Fibroblast of lung (primary cell): ENCODE data around the gene HIVEP3. TPM values are rescaled to one million over a fixed set of nuclear protein-coding genes. Genes with fewer than 3 reads are reported as not detected.

Experiments used
- DNase-seq, 2 donors: peaks; one replicate each; pipeline versions ENCODE4 v3.0.0 to v3.0.0-alpha.2; 2010; ENCODE audit warnings: low read depth in 2 of 2
- H2AFZ ChIP-seq: 2 replicates; pipeline ENCODE4 v1.5.1; 2012; ENCODE audit warnings: low read length, control low read depth, inconsistent platforms
- H3K27ac ChIP-seq: 2 replicates; pipeline ENCODE4 v1.5.1; 2011; ENCODE audit warnings: low read length, control low read depth; ENCODE audit not compliant: insufficient read depth
- H3K27me3 ChIP-seq: 2 replicates; pipeline ENCODE4 v1.5.1; 2011; ENCODE audit warnings: mild to moderate bottlenecking, low read length; ENCODE audit not compliant: control insufficient read depth, insufficient read depth
- H3K36me3 ChIP-seq: 2 replicates; pipeline ENCODE4 v1.5.1; 2011; ENCODE audit warnings: low read length; ENCODE audit not compliant: control insufficient read depth, insufficient read depth
- H3K4me1 ChIP-seq: 2 replicates; pipeline ENCODE4 v1.5.1; 2011; ENCODE audit warnings: low read length; ENCODE audit not compliant: control insufficient read depth, insufficient read depth; ENCODE audit errors: extremely low read depth
- H3K4me2 ChIP-seq: 2 replicates; pipeline ENCODE4 v1.5.1; 2011; ENCODE audit warnings: low read length, control low read depth; ENCODE audit not compliant: insufficient read depth; ENCODE audit errors: extremely low read depth
- H3K4me3 ChIP-seq, 4 experiments: fragments of 200-600 bp in 1 of 4; sonication (generic) in 1 of 4; replicated peaks in 1 of 4; 2 replicates each; pipeline ENCODE4 v1.5.1; 2011 to 2016; ENCODE audit warnings: low read length in 4 of 4, low read depth in 3 of 4, mild to moderate bottlenecking in 3 of 4, control low read depth in 2 of 4, inconsistent platforms in 1 of 4, mixed read lengths in 1 of 4; ENCODE audit not compliant: insufficient read depth in 1 of 4; ENCODE audit errors: control extremely low read depth in 1 of 4
- H3K79me2 ChIP-seq: 2 replicates; pipeline ENCODE4 v1.5.1; 2012; ENCODE audit warnings: mild to moderate bottlenecking, low read length, inconsistent platforms; ENCODE audit not compliant: control insufficient read depth, insufficient read depth
- H3K9ac ChIP-seq: 2 replicates; pipeline ENCODE4 v1.5.1; 2011; ENCODE audit warnings: mild to moderate bottlenecking, low read length, control low read depth; ENCODE audit not compliant: insufficient read depth
- H3K9me3 ChIP-seq: 2 replicates; pipeline ENCODE4 v1.5.1; 2012; ENCODE audit warnings: low read depth, low read length; ENCODE audit not compliant: control insufficient read depth, insufficient read depth
- H4K20me1 ChIP-seq: 2 replicates; pipeline ENCODE4 v1.5.1; 2011; ENCODE audit warnings: low read length; ENCODE audit not compliant: control insufficient read depth, insufficient read depth; ENCODE audit errors: extremely low read depth
- CTCF ChIP-seq, 2 donors: IDR thresholded peaks in 1 of 2; conservative IDR thresholded peaks in 1 of 2; 1 replicate in 1 of 2; 2 replicates in 1 of 2; pipeline ENCODE4 v1.5.1; 2011 to 2012; ENCODE audit warnings: low read length in 2 of 2, control low read depth in 1 of 2, inconsistent platforms in 1 of 2, low read depth in 1 of 2, mild to moderate bottlenecking in 1 of 2
- EZH2 ChIP-seq: IDR thresholded peaks from 2 replicates; pipeline ENCODE4 v1.5.1; 2012; ENCODE audit warnings: low read length, control low read depth, mild to moderate bottlenecking; ENCODE audit errors: missing control alignments
- polyA plus RNA-seq, 2 donors: library from polyadenylated mRNA; depleted of rRNA in 1 of 2; stranded (reverse) in 1 of 2; unstranded in 1 of 2; fragments of >200 nt; gene quantifications; 2 replicates each; pipeline ENCODE4 v1.2.1, GENCODE V29; 2011 to 2012; ENCODE audit warnings: missing spikeins in 1 of 2
- total RNA-seq: library from RNA; depleted of rRNA; stranded (reverse); fragments of >200 nt; gene quantifications from 2 replicates; pipeline ENCODE4 v1.2.1, GENCODE V29; 2014

HIVEP3 gene
- total and polyA plus RNA-seq, 2 donors (not counting 1 experiment from before 2014, with no cell fraction given) = 0.83 to 3.2 TPM

- H3K4me3 ChIP-seq = no peak overlapping the region
Measured at GRCh38 chr1:41673806-41674205, 244.9 kb downstream of the HIVEP3 start.

GRCh38 chr1:41673378-41673777 is 245.3 kb downstream of the HIVEP3 start:
- Histone ChIP-seq H4K20me1 (no peaks in the 10 kb centered on the region), H3K4me2 (no peak overlapping the region), H3K36me3 (no peaks in the 10 kb centered on the region), H3K9ac (no peak overlapping the region), H3K4me3 (no peak overlapping the region), H3K27ac (no peak overlapping the region), H3K79me2 (no peaks in the 10 kb centered on the region), H3K27me3 (no peaks in the 10 kb centered on the region), H3K4me1 (peaks cover 4% of the 10 kb centered on the region), H2AFZ (no peak overlapping the region), H3K9me3 (no peaks in the 10 kb centered on the region)
- peak; percentile 45 to 58 for DNase-seq
- TF ChIP-seq EZH2 = no peak
- TF ChIP-seq CTCF (conservative IDR thresholded peaks at IDR 0.05 in 1 of 2, IDR thresholded peaks at IDR 0.05 in 1 of 2; ENCODE audit: low read depth in 1 of 2, low read length in 2 of 2) = no peak

More at GRCh38 chr1:41673806-41674205, 244.9 kb downstream of the HIVEP3 start:
- H3K79me2 ChIP-seq = no peaks in the 10 kb centered on the region
- no peak overlapping the region for H3K9ac ChIP-seq
- H3K4me1 ChIP-seq = peaks cover 4% of the 10 kb centered on the region
- no peak overlapping the region for H3K27ac ChIP-seq
- no peaks in the 10 kb centered on the region for H3K9me3 ChIP-seq
- H3K4me2 ChIP-seq = no peak overlapping the region
- H4K20me1 ChIP-seq = no peaks in the 10 kb centered on the region
- no peak overlapping the region for H2AFZ ChIP-seq
- no peaks in the 10 kb centered on the region for H3K36me3 ChIP-seq
- DNase-seq = no peak
- H3K27me3 ChIP-seq = no peaks in the 10 kb centered on the region
- TF ChIP-seq CTCF (conservative IDR thresholded peaks at IDR 0.05 in 1 of 2, IDR thresholded peaks at IDR 0.05 in 1 of 2; ENCODE audit: low read depth in 1 of 2, low read length in 2 of 2) (no peak), EZH2 (no peak)

DNA sequence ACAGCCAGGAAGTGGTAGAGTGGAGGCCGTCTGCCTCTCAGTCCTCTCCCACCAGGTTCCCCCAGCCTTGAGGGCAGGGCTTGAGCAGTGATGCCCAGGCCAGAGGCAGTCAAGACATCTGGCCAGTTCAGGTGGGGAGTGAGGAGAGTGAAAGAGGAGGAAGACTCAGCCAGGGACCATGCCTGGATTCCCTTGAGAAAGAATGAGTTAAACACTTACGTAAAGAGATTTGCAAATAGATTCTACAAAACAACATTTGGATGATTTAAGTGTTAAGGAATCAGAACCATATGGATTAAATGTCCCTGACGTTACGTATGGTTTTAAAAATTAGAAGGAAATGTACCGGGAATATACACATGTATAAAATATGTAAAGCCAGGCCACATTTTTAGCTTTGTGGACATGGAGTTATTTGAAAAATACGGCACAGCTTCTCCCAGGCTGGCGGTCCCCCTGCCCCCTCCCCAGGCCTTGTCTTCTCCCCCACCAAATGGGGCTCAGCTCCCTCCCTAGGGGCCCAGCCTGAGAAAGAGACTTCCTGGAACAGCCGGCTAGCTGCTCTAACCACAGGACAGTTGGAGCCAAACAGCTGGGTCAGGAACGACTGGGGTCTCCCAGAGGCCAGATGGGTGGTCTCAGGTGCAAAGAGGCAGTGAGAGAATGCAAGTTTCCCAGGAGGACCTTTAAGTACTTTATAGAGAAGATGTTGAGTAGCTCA is 245.9 kb downstream of the HIVEP3 start:
- no peaks in the 10 kb centered on the region for H3K9me3 ChIP-seq
- H3K4me1 ChIP-seq = peaks cover 3% of the 10 kb centered on the region
- H3K27me3 ChIP-seq = no peaks in the 10 kb centered on the region
- no peaks in the 10 kb centered on the region for H3K79me2 ChIP-seq
- TF ChIP-seq EZH2 (no peak), CTCF (conservative IDR thresholded peaks at IDR 0.05 in 1 of 2, IDR thresholded peaks at IDR 0.05 in 1 of 2; ENCODE audit: low read depth in 1 of 2, low read length in 2 of 2) (no peak)
- no peaks in the 10 kb centered on the region for H3K36me3 ChIP-seq
- peak; percentile 61 to 92 for DNase-seq
- H2AFZ ChIP-seq = no peak overlapping the region
- H3K27ac ChIP-seq = no peak overlapping the region
- H3K9ac ChIP-seq = no peak overlapping the region
- no peak overlapping the region for H3K4me3 ChIP-seq
- H4K20me1 ChIP-seq = no peaks in the 10 kb centered on the region
- H3K4me2 ChIP-seq = no peak overlapping the region
